ENCODE data around the gene SERPINB1.

SERPINB1 gene

GRCh38 chr6:2817903-2818443 lies 23.7 kb downstream of the SERPINB1 start:
- Histone ChIP-seq H3K4me1 (no peaks in the 10 kb centered on the region; the same call in 1 of the 2 replicates), H3K4me3 (ENCODE audit: low read depth, low read length) (no peak overlapping the region), H3K27me3 (no peaks in the 10 kb centered on the region), H3K9me3 (no peaks in the 10 kb centered on the region), H3K36me3 (no peaks in the 10 kb centered on the region)
- no peak for DNase-seq
- no peak for TF ChIP-seq CTCF (IDR thresholded peaks at IDR 0.05; ENCODE audit: low read depth, low read length)

- no peaks in the 10 kb centered on the region for H3K4me1 ChIP-seq
- H3K27me3 ChIP-seq = no peaks in the 10 kb centered on the region
- H3K9me3 ChIP-seq = no peaks in the 10 kb centered on the region
- no peaks in the 10 kb centered on the region for H3K36me3 ChIP-seq
- DNase-seq = no peak
- no peak overlapping the region for H3K4me3 ChIP-seq (ENCODE audit: low read depth, low read length)
- no peak for TF ChIP-seq CTCF (IDR thresholded peaks at IDR 0.05; ENCODE audit: low read depth, low read length)
Observed at GRCh38 chr6:2816158-2816557, 25.5 kb downstream of the SERPINB1 start.

GRCh38 chr6:2812695-2813094 lies 29.0 kb downstream of the SERPINB1 start:
- TF ChIP-seq CTCF (IDR thresholded peaks at IDR 0.05; ENCODE audit: low read depth, low read length) = no peak
- H3K4me3 ChIP-seq (ENCODE audit: low read depth, low read length) = no peak overlapping the region

GRCh38 chr6:2810092-2810671 lies 31.5 kb downstream of the SERPINB1 start:
- no peaks in the 10 kb centered on the region for H3K9me3 ChIP-seq
- DNase-seq = no peak
- no peaks in the 10 kb centered on the region for H3K36me3 ChIP-seq
- H3K4me3 ChIP-seq (ENCODE audit: low read depth, low read length) = no peak overlapping the region
- H3K4me1 ChIP-seq = no peaks in the 10 kb centered on the region
- no peaks in the 10 kb centered on the region for H3K27me3 ChIP-seq
- TF ChIP-seq CTCF (IDR thresholded peaks at IDR 0.05; ENCODE audit: low read depth, low read length) = no peak

More at GRCh38 chr6:2812695-2813094, 29.0 kb downstream of the SERPINB1 start:
- H3K4me1 ChIP-seq = no peaks in the 10 kb centered on the region
- no peaks in the 10 kb centered on the region for H3K36me3 ChIP-seq
- no peaks in the 10 kb centered on the region for H3K27me3 ChIP-seq
- no peak for DNase-seq
- H3K9me3 ChIP-seq = no peaks in the 10 kb centered on the region

GRCh38 chr6:2809015-2809414 lies 32.6 kb downstream of the SERPINB1 start:
- DNase-seq = no peak

More at GRCh38 chr6:2809015-2809414, 32.6 kb downstream of the SERPINB1 start:
- H3K4me1 ChIP-seq = no peaks in the 10 kb centered on the region
- TF ChIP-seq CTCF (IDR thresholded peaks at IDR 0.05; ENCODE audit: low read depth, low read length) = no peak
- H3K36me3 ChIP-seq = no peaks in the 10 kb centered on the region
- no peaks in the 10 kb centered on the region for H3K27me3 ChIP-seq
- no peaks in the 10 kb centered on the region for H3K9me3 ChIP-seq
- no peak overlapping the region for H3K4me3 ChIP-seq (ENCODE audit: low read depth, low read length)

All from BE2C (cell line).